Osteoblast (primary cell): ENCODE data around the gene CD7. TPM values are rescaled to one million over a fixed set of nuclear protein-coding genes. Genes with fewer than 3 reads are reported as not detected.

Experiments used
- DNase-seq: peaks from one replicate; pipeline ENCODE4 v3.0.0; 2011; ENCODE audit warnings: low spot score, mixed read lengths; ENCODE audit not compliant: insufficient read length; ENCODE audit errors: missing footprints
- H2AFZ ChIP-seq: 2 replicates; pipeline ENCODE4 v1.6.0; 2011; ENCODE audit warnings: mild to moderate bottlenecking, low read length
- H3K27ac ChIP-seq: 2 replicates; pipeline ENCODE4 v1.5.1; 2011; ENCODE audit warnings: mild to moderate bottlenecking, low read depth, low read length, moderate library complexity
- H3K27me3 ChIP-seq: 2 replicates; pipeline ENCODE4 v1.6.0; 2012; ENCODE audit warnings: mild to moderate bottlenecking, control low read depth, inconsistent platforms, low read length, moderate library complexity; ENCODE audit not compliant: insufficient read depth
- H3K36me3 ChIP-seq: 2 replicates; pipeline ENCODE4 v1.5.1; 2011; ENCODE audit warnings: mild to moderate bottlenecking, low read length, control low read depth, moderate library complexity; ENCODE audit not compliant: insufficient read depth
- H3K4me1 ChIP-seq: 2 replicates; pipeline ENCODE4 v1.5.1; 2011; ENCODE audit warnings: mild to moderate bottlenecking, low read length, control low read depth, moderate library complexity; ENCODE audit not compliant: insufficient read depth
- H3K4me2 ChIP-seq: 2 replicates; pipeline ENCODE4 v1.6.0; 2011; ENCODE audit warnings: mild to moderate bottlenecking, low read length; ENCODE audit not compliant: insufficient read depth
- H3K4me3 ChIP-seq: fragments of 200-600 bp; sonication (generic); 3 replicates; pipeline ENCODE4 v1.5.1; 2012; ENCODE audit warnings: mild to moderate bottlenecking, low read length, inconsistent platforms; ENCODE audit not compliant: insufficient read depth
- H3K79me2 ChIP-seq: 2 replicates; pipeline ENCODE4 v1.6.0; 2012; ENCODE audit warnings: mild to moderate bottlenecking, low read length, control low read depth, inconsistent platforms; ENCODE audit not compliant: insufficient read depth
- H3K9me3 ChIP-seq: 2 replicates; pipeline ENCODE4 v1.5.1; 2011; ENCODE audit warnings: low read depth, low read length, control low read depth
- H4K20me1 ChIP-seq: 2 replicates; pipeline ENCODE4 v1.6.0; 2012; ENCODE audit warnings: mild to moderate bottlenecking, low read length, control low read depth; ENCODE audit not compliant: insufficient read depth
- CTCF ChIP-seq: IDR thresholded peaks from 2 replicates; pipeline ENCODE4 v1.5.1; 2011; ENCODE audit warnings: mild to moderate bottlenecking, low read depth, low read length, moderate library complexity; ENCODE audit errors: extremely low read depth
- total RNA-seq: library from RNA; depleted of rRNA; stranded (reverse); fragments of >200 nt; gene quantifications from 2 replicates; pipeline ENCODE4 v1.2.3, GENCODE V29; 2012

CD7 gene
- total RNA-seq, 1 donor, result not detected

- Histone ChIP-seq H3K27ac (no peak overlapping the region), H3K4me2 (no peak overlapping the region), H3K27me3 (peaks cover 48% of the 10 kb centered on the region), H2AFZ (no peak overlapping the region), H4K20me1 (no peaks in the 10 kb centered on the region), H3K4me3 (no peak overlapping the region), H3K79me2 (no peaks in the 10 kb centered on the region), H3K9me3 (no peaks in the 10 kb centered on the region), H3K36me3 (no peaks in the 10 kb centered on the region), H3K4me1 (no peaks in the 10 kb centered on the region)
- TF ChIP-seq CTCF, result no peak
- no peak for DNase-seq
Measured at GRCh38 chr17:82313195-82314011, 4.0 kb downstream of the CD7 start.

GRCh38 chr17:82311971-82312370, 5.4 kb downstream of the CD7 start:
- no peak for DNase-seq
- no peak overlapping the region for H2AFZ ChIP-seq
- TF ChIP-seq CTCF, result no peak
- no peaks in the 10 kb centered on the region for H3K79me2 ChIP-seq
- H3K36me3 ChIP-seq, result no peaks in the 10 kb centered on the region
- H3K4me1 ChIP-seq, result no peaks in the 10 kb centered on the region
- peaks cover 49% of the 10 kb centered on the region for H3K27me3 ChIP-seq
- H4K20me1 ChIP-seq, result no peaks in the 10 kb centered on the region
- H3K4me3 ChIP-seq, result no peak overlapping the region
- H3K4me2 ChIP-seq, result no peak overlapping the region
- H3K9me3 ChIP-seq, result no peaks in the 10 kb centered on the region
- no peak overlapping the region for H3K27ac ChIP-seq

- Histone ChIP-seq H3K4me1 (no peaks in the 10 kb centered on the region), H3K27ac (no peak overlapping the region), H2AFZ (no peak overlapping the region), H4K20me1 (no peaks in the 10 kb centered on the region), H3K9me3 (no peaks in the 10 kb centered on the region), H3K79me2 (no peaks in the 10 kb centered on the region), H3K36me3 (no peaks in the 10 kb centered on the region), H3K4me3 (no peak overlapping the region), H3K27me3 (peaks cover 38% of the 10 kb centered on the region), H3K4me2 (no peak overlapping the region)
- no peak for TF ChIP-seq CTCF
- no peak for DNase-seq
Measured at GRCh38 chr17:82310877-82311276, 6.5 kb downstream of the CD7 start.

GRCh38 chr17:82309656-82310570, 7.5 kb downstream of the CD7 start:
- Histone ChIP-seq H3K4me1 (no peaks in the 10 kb centered on the region), H3K36me3 (no peaks in the 10 kb centered on the region), H4K20me1 (no peaks in the 10 kb centered on the region), H3K79me2 (no peaks in the 10 kb centered on the region), H3K27me3 (peaks cover 31% of the 10 kb centered on the region), H3K4me2 (no peak overlapping the region), H2AFZ (no peak overlapping the region), H3K4me3 (no peak overlapping the region), H3K9me3 (no peaks in the 10 kb centered on the region), H3K27ac (no peak overlapping the region)
- no peak for DNase-seq
- TF ChIP-seq CTCF, result no peak
